HL-60 (cell line): Measurements from ENCODE around the gene SHMT1.

Source experiments
- DNase-seq, 2 experiments: peaks; one replicate each; pipeline ENCODE4 v3.0.0-alpha.2; 2010 to 2020; ENCODE audit warnings: low read depth in 1 of 2, low spot score in 1 of 2
- H3K27ac ChIP-seq: fragments of 250-450 bp; sonication (Bioruptor Pico); replicated peaks from 2 replicates; pipeline ENCODE4 v1.5.1; 2020; ENCODE audit warnings: mild to moderate bottlenecking, moderate library complexity
- H3K27me3 ChIP-seq: fragments of 250-450 bp; sonication (Bioruptor Pico); 2 replicates; pipeline ENCODE4 v1.5.1; 2021; ENCODE audit warnings: mild to moderate bottlenecking, moderate library complexity; ENCODE audit not compliant: insufficient read depth, poor library complexity, severe bottlenecking
- H3K4me3 ChIP-seq: replicated peaks from 2 replicates; pipeline ENCODE4 v1.5.1; 2011; ENCODE audit warnings: mild to moderate bottlenecking, control low read depth, low read length; ENCODE audit not compliant: insufficient read depth
- GABPA ChIP-seq: IDR thresholded peaks from 2 replicates; pipeline ENCODE4 v1.6.1; 2012; ENCODE audit warnings: low read depth
- POLR2AphosphoS5 ChIP-seq: IDR thresholded peaks from 2 replicates; pipeline ENCODE4 v1.6.1; 2012; ENCODE audit warnings: low read depth
- REST ChIP-seq: IDR thresholded peaks from 2 replicates; pipeline ENCODE4 v1.6.1; 2012; ENCODE audit warnings: low read depth; ENCODE audit not compliant: insufficient replicate concordance
- SPI1 ChIP-seq: IDR thresholded peaks from 2 replicates; pipeline ENCODE4 v1.6.1; 2012; ENCODE audit warnings: low read depth, mild to moderate bottlenecking, borderline replicate concordance
- TF ChIP-seq, protein P1 (sequence below): IDR thresholded peaks from one replicate; pipeline ENCODE4 v1.5.1; 2011; ENCODE audit warnings: low read length, control low read depth, inconsistent platforms; ENCODE audit not compliant: insufficient read depth

Gene SHMT1

DNA sequence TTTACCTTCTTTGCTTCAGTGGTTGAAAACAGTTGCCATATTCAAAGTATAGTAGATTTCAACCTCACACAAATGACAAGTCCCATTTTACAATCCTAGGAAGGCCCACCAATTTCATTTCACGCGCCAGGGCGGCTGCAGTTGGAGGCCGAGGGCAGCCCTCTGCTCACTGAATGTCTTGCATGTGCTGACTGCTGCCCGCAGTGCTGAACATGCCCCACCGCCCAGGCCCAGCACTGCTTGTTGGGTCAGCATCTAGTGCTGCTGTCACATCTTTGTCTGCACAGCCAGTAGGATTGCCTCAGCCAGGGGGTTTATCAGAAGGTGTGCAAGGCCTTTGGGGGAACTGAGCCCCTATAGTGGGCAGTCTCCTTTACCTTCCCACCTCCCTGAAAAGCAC is 36.8 kb downstream of the SHMT1 start:
- H3K27me3 ChIP-seq = no peaks in the 10 kb centered on the region
- H3K27ac ChIP-seq = no peak overlapping the region
- no peak for DNase-seq
- TF ChIP-seq GABPA (no peak), SPI1 (no peak), POLR2AphosphoS5 (no peak), REST (no peak)
- TF ChIP-seq, protein P1, sequence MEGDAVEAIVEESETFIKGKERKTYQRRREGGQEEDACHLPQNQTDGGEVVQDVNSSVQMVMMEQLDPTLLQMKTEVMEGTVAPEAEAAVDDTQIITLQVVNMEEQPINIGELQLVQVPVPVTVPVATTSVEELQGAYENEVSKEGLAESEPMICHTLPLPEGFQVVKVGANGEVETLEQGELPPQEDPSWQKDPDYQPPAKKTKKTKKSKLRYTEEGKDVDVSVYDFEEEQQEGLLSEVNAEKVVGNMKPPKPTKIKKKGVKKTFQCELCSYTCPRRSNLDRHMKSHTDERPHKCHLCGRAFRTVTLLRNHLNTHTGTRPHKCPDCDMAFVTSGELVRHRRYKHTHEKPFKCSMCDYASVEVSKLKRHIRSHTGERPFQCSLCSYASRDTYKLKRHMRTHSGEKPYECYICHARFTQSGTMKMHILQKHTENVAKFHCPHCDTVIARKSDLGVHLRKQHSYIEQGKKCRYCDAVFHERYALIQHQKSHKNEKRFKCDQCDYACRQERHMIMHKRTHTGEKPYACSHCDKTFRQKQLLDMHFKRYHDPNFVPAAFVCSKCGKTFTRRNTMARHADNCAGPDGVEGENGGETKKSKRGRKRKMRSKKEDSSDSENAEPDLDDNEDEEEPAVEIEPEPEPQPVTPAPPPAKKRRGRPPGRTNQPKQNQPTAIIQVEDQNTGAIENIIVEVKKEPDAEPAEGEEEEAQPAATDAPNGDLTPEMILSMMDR = no peak
- no peak overlapping the region for H3K4me3 ChIP-seq

DNA sequence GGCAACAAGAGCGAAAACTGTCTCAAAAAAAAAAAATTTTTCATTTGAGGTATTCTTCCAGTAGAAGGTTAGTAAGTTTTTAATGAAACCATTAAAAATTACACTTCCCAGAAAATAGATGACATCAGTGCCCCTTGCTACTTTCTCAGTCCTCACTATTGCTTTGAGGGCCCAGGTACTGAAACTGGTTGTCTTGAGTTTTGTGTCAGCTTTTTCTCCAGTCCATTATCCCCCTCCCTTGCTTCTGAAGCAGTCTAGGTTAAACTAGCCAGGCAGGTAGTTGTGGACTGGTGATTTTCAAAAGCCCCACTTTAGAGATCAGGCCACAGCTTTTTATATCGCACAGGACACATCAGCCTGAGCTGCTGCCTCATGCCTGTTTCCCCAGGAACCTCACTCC is 37.3 kb downstream of the SHMT1 start:
- Histone ChIP-seq H3K27ac (no peak overlapping the region), H3K27me3 (no peaks in the 10 kb centered on the region), H3K4me3 (no peak overlapping the region)
- TF ChIP-seq GABPA = no peak
- TF ChIP-seq POLR2AphosphoS5 = no peak
- TF ChIP-seq, protein P1 = no peak
- TF ChIP-seq REST = no peak
- no peak for TF ChIP-seq SPI1
- DNase-seq = no peak

GRCh38 chr17:18324140-18325050 is 39.0 kb downstream of the SHMT1 start:
- Histone ChIP-seq H3K27ac (no peak overlapping the region), H3K27me3 (no peaks in the 10 kb centered on the region), H3K4me3 (no peak overlapping the region)
- DNase-seq = no peak
- TF ChIP-seq, protein P1 = no peak
- no peak for TF ChIP-seq GABPA
